ENCODE measurements around the gene C2orf68. TPM values are rescaled to one million over a fixed set of nuclear protein-coding genes. Genes with fewer than 3 reads are reported as not detected.

The C2orf68 gene
- total and polyA plus RNA-seq, 9 of the 15 experiments (the other 6 are each of a cell fraction or from before 2014, with no cell fraction given) = 22.1 to 50.0 (median 31.8) TPM

DNA sequence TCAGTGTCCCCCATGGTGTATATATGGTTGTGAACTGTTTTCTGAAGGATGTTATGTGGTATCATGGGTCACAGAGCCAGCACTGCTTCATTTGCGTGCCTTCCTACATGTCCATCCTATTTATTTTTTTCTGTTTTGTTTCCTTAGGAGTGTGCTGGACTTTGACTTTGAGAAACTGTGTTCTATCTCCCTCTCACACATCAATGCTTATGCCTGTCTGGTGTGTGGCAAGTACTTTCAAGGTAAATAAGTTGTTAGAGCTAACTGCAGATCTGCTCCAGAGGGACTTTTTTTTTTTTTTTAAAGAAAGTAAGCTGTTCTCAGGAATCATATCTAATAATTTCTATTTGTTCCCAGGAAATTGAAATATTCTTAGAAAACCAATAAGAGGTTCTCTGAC, 9.5 kb upstream of the C2orf68 start:
- BruUV-seq (replicated peaks) = no TSS peak
- H3K4me2 ChIP-seq (ENCODE audit: insufficient read depth, low read length) = no peak overlapping the region
- ChIA-PET POLR2A (interaction anchor here (0.6 to 1.8 kb wide), 4 partner anchors 10 to 30 kb away, joined by 3 to 5 read pairs (median 4); no protein-coding TSS in a partner anchor), CTCF (ENCODE audit: low intra/inter-chr PET ratio) (no interaction called here)
- peaks cover 88% of the 10 kb centered on the region for H3K36me3 ChIP-seq (ENCODE audit: control insufficient read depth, insufficient read depth, low read length)
- ATAC-seq = no peak
- no peak overlapping the region for H2AFZ ChIP-seq (ENCODE audit: low read depth, low read length)
- TF ChIP-seq HSF4 (CRISPR knock-in tag; IDR thresholded peaks at IDR 0.05; ENCODE audit: borderline replicate concordance) (no peak), EZH2 (IDR thresholded peaks at IDR 0.05; ENCODE audit: borderline replicate concordance, low read depth, low read length) (no peak), FOXA1 (IDR thresholded peaks at IDR 0.05; ENCODE audit: borderline replicate concordance) (no peak), CHD4 (IDR thresholded peaks at IDR 0.05; ENCODE audit: insufficient read depth, insufficient replicate concordance, low read depth, low read length, poor library complexity, severe bottlenecking) (no peak), ILK (tag; IDR thresholded peaks at IDR 0.05; ENCODE audit: borderline replicate concordance, low read depth) (no peak), TRIM24 (IDR thresholded peaks at IDR 0.05) (no peak), SREBF1 (IDR thresholded peaks at IDR 0.05; ENCODE audit: borderline replicate concordance, low read depth, low read length) (no peak), EP300 (IDR thresholded peaks at IDR 0.05; ENCODE audit: low read length) (no peak), PCBP2 (IDR thresholded peaks at IDR 0.05; ENCODE audit: low read depth, low read length, poor library complexity, severe bottlenecking) (no peak), DPF2 (IDR thresholded peaks at IDR 0.05) (no peak)
- H4K20me1 ChIP-seq (replicated peaks; ENCODE audit: control insufficient read depth, insufficient read depth, low read length) = no peaks in the 10 kb centered on the region; the same call in 1 of the 2 replicates
- intact Hi-C loops (cut with micrococcal nuclease) (no loop called here), in situ Hi-C loops (cut with MboI) (no loop called here)
- no peaks in the 10 kb centered on the region for H3K27me3 ChIP-seq (ENCODE audit: control insufficient read depth in 2 of 2, insufficient read depth in 2 of 2, low read length in 2 of 2)
- 82% methylated on average over 1 of the region's 1 CpG for WGBS (ENCODE audit: insufficient coverage, low coverage, missing lambda C conversion rate)
- no peak overlapping the region for H3K4me3 ChIP-seq
- no peak for DNase-seq (ENCODE audit: extremely low read depth in 1 of 4, low spot score in 3 of 4)
- peaks cover 0 to 7% of the 10 kb centered on the region in 2 experiments; a peak in 2 of 5 replicates for H3K4me1 ChIP-seq (replicated peaks in 1 of 2; ENCODE audit: control insufficient read depth in 2 of 2, insufficient read depth in 2 of 2, low read length in 2 of 2)
- FAIRE-seq = no peak
- H3K79me2 ChIP-seq (ENCODE audit: control insufficient read depth, insufficient read depth, low read length) = peaks cover 48% of the 10 kb centered on the region
- no peaks in the 10 kb centered on the region for H3K9me1 ChIP-seq (ENCODE audit: control insufficient read depth, insufficient read depth, low read length)
- no peaks in the 10 kb centered on the region for H3K9me3 ChIP-seq (replicated peaks; ENCODE audit: control insufficient read depth, insufficient read depth, low read depth, low read length)
- no peak overlapping the region for H3K9ac ChIP-seq (ENCODE audit: insufficient read depth in 1 of 2, low read depth in 2 of 2, low read length in 2 of 2)
- H3K27ac ChIP-seq (ENCODE audit: extremely low read depth, low read depth, low read length) = no peak overlapping the region
